Ovary (tissue), 3 donors: ENCODE measurements around the gene RNF212.

Source experiments
- CTCF ChIP-seq, 3 donors: fragments of 450-650 bp in 2 of 3; fragments of 200-600 bp in 1 of 3; IDR thresholded peaks; one replicate each; pipeline versions ENCODE4 v1.5.1 to v1.8.0; 2016 to 2022; ENCODE audit warnings: antibody characterized with exemption in 3 of 3, mild to moderate bottlenecking in 1 of 3
- POLR2A ChIP-seq: fragments of 450-650 bp; IDR thresholded peaks from one replicate; pipeline ENCODE4 v1.6.1; 2017; ENCODE audit warnings: antibody characterized with exemption, mild to moderate bottlenecking, moderate library complexity
- donor health status: DM: no; HTN: no; CAD: no.

GRCh38 chr4:1044469-1045192, 68.7 kb downstream of the RNF212 start:
- TF ChIP-seq POLR2A, result no peak
- TF ChIP-seq CTCF (IDR thresholded peaks at IDR 0.05), result no peak
